HG03378 (cell line): ENCODE measurements around the gene CNIH2.

ENCODE experiments used
- ATAC-seq: cut with Tn5 transposase; IDR thresholded peaks from one replicate; pipeline ENCODE4 v1.9.1; 2021; ENCODE audit warnings: mild to moderate bottlenecking, moderate library complexity; ENCODE audit not compliant: unreplicated experiment

CNIH2 gene

DNA sequence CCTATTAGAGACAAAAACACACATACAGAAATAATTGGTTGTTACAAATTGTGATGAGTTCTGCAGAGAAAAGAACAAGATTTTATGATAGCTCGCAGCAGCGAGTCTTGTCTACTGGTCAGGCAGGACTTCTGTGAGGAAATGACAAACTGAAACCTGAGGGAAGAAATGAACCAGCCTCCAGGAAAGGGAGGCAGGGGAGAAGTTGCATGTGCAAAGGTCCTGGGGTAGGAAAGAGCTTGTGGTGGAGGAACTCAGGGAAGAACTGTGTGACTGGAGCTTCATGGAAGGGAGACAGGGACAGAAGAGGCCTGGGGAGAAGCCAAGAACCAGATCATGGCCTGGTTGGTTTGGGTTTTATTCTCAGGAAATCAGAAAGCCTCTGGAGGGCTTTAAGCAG is 18.8 kb upstream of the CNIH2 start:
- ATAC-seq, result no peak

DNA sequence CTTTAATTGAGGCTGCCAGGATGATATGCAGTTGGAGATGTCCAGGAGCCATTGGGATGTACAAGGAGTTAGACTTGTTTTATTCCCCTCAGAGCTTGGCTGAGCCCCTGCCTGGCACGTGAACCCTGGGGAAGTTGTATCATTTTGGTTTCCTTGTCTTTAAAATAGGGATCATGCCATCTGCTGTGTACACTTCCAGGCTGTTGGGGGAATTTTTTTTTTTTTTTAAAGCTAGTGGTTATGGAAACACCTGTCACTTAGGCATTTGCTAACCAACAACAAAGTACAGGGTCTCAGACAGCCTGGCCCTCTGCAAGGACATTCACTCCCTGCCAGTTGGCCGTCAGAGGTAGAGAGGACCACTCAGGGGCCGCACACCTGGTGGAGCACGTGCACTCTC is 18.0 kb upstream of the CNIH2 start:
- ATAC-seq, result no peak

DNA sequence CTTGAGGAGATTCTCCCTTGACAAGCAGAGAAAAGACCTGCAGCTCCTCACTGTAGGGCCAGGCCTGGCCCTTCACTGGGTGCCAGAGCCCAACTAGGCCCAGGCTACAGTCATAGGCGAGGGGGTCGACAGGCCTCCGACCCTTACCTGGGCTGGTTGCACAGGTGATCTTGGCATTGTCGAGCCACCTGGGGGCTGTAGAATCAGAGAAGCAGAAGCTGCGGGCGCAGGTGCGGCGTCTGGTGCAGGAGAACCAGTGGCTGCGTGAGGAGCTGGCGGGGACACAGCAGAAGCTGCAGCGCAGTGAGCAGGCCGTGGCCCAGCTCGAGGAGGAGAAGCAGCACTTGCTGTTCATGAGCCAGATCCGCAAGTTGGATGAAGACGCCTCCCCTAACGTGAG is 16.4 kb upstream of the CNIH2 start:
- ATAC-seq, result no peak

DNA sequence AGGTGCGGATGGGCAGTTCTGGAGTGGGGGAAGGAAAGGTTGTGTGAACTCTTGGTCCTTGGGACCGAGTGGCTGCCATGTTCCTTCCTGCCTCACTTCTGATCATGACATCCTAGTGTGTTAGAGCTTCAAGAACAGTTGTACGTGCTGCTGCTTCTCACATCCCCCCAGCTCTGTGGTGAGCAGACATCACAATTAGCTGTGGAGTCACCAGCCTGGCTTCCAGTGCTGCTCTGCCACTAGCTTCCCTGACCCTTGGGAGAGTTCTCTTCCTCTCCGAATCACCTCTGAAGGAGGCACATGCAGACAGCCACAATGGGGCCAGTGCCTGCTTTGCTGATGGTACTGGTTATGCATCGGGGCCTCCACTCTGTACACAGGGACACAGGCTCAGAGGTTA is 15.8 kb upstream of the CNIH2 start:
- no peak for ATAC-seq

DNA sequence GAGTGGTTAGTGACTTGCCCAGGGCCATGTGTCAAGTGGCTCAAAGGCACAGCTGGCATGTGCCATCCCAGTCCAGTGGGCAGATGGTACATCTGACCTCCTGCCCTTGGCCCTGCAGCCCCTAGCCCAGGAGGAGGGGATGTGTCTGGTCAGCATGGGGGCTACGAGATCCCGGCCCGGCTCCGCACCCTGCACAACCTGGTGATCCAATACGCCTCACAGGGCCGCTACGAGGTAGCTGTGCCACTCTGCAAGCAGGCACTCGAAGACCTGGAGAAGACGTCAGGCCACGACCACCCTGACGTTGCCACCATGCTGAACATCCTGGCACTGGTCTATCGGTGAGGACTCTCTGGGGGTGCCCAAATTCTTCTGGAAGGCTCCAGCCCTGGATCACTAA is 15.3 kb upstream of the CNIH2 start:
- ATAC-seq, result no peak

DNA sequence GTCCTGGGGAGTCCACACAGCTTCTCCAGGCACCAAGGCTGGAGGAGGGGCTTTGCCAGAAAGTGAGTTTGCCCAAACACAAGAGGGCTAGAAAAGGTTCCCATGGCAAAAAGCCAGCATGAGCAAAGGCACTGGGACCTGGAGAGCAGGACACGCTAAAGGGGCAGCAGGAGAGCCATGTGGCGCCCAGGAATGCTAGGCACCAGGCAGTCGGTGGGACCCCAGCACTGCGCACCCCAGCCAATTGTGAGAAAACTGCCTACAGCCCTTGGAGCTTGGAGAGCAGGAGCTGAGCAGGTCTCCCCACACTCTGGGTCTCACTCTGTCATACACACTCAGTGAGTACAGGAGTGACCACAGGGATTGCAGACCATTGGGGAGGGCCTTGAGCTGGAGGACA is 14.7 kb upstream of the CNIH2 start:
- ATAC-seq, result no peak

DNA sequence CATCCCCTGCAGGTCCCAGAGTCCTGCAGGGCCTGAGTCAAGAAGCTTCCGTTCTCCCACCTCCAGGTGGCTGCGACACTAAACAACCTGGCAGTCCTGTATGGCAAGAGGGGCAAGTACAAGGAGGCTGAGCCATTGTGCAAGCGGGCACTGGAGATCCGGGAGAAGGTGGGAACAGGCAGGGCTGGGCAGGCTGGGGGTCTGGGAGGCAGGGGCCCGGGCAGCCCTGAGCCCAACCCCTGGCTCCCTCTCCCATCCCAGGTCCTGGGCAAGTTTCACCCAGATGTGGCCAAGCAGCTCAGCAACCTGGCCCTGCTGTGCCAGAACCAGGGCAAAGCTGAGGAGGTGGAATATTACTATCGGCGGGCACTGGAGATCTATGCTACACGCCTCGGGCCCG is 14.2 kb upstream of the CNIH2 start:
- ATAC-seq, result no peak

DNA sequence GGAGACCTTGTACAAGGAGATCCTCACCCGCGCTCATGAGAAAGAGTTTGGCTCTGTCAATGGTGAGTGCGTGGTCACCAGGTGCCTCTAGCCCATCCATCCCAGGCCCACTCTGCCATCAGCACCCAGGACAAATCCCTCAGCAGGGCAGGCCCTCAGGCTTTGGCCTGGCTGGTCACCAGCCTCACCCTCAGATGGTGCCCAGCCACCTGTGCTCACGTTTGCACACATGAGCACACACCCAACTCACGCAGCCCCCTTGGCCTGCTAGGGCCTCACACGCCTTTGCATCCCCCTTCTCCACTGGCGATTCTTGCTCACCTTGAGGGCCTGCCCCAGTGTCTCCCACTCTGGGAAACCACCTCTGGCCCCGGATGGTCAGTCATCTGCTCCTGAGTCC is 13.6 kb upstream of the CNIH2 start:
- ATAC-seq, result no peak

DNA sequence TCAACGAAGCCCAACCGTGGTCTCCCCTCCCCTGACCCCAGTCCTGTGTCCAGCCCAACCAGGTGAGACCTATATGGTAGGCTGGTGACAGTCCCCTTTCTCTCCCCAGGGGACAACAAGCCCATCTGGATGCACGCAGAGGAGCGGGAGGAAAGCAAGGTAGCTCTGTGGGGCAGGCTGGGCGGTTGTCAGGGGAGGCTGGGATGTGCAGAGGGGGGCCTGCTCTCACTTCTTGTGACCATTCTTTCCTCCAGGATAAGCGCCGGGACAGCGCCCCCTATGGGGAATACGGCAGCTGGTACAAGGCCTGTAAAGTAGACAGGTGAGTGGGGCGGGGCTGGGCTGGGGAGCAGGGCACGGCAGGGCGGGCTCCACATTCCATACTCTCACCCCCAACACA is 13.1 kb upstream of the CNIH2 start:
- no peak for ATAC-seq

DNA sequence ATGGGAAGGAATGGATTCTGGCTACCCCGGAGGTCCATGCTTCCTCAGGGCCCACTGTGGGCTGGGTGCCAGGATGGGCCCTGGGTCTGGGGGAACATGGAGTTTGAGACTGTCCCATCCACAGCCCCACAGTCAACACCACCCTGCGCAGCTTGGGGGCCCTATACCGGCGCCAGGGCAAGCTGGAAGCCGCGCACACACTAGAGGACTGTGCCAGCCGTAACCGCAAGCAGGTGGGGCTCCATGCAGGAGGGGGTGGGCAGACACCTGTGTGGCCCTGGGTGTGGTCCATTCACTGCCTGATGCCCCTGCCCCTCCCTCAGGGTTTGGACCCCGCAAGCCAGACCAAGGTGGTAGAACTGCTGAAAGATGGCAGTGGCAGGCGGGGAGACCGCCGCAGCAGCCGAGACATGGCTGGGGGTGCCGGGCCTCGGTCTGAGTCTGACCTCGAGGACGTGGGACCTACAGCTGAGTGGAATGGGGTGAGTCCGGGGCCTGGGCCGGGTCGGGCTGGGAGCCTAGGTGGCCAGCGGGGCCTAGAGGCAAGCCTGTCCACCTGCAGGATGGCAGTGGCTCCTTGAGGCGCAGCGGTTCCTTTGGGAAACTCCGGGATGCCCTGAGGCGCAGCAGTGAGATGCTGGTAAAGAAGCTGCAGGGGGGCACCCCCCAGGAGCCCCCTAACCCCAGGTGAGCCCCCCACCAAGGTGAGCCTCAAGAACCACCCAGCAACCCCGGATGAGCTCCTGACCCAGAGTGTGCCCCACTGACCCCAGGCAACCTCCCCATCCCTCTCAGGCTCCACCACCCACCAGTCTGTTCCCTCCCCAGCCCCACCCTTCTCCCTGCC is 12.2 kb upstream of the CNIH2 start:
- no peak for ATAC-seq

DNA sequence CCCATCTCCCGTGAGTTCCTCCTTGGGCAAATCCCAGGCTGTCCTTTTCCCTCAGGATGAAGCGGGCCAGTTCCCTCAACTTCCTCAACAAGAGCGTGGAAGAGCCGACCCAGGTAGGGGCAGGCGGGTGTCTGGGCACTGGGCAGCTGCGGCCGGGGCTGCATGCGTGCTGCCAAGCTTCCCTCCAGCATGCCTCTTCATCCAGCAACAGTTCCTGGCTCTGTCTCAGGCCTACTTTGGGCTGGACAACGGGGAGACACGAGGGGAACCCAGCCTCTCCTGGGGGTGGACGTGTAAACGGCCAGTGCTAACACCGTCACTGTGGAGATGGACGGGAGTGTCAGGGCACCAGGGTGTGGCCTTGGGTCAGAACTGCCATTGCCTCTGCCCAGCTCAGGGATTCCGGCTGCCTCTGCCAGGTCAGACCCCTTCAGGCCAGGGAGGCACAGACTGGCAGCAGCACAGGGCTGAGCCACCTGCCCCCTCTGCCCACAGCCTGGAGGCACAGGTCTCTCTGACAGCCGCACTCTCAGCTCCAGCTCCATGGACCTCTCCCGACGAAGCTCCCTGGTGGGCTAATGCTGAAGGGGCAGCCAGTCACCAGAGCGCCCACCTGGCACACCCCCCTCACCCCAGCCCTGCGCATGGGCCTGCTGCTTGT is 11.5 kb upstream of the CNIH2 start:
- no peak for ATAC-seq

DNA sequence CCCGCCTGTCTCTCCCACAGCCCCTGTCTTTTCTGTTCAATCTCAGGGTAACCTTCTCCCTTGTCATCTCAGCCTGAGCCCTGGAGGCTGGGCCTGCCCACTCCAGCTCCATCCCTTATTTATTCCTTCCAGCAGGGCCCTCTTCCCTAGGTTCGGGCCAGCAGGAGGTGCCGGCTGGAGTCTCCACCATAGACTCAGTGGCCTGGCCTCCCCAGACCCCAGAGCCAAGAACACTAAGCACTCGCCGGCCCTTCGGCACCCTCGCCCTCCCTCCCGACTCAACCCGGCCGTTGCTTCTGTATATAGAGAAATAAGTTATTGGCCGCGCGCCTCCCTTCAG is 11.0 kb upstream of the CNIH2 start:
- ATAC-seq, result no peak

DNA sequence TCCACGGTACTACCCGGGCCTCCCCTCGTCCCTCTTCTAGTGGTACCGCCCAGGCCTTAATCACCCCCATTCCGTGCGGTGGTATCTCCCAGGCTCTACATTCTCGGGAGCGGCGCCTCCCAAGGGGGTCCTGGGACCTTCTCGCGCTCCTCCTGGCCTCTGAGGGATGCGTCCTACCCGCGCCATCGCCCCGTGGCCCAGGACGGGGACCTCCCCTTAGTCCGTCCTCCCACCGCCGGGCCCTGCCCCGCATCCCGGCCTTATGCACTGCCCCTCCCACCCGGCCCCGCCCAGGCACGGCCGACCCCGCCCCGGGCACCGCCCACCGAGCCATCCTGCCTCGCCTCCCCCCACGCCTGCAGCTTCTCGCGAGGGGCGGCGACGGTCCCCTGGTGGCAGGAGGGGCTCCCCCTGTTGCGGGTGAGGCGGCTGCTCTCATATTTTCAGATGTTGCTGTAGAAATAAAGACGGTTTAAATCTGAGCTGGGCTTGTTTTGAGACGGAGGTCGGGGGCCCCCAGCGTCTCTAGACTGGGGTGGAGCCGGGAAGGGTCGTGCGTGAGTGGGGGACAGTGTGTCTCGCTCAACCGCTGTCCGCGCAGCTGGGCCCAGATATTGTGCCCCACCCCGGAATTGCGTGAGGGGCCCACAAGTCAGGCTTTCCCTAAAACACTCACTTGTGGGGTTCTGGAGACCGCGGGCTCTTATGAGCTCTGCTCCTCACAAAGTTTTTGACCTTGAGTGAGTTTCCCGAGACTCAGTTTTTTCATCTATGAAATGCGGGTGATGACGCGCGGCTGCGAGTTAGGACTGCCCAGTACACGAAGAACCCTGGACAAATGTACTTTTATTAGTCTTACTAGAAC is 10.4 kb upstream of the CNIH2 start:
- peak; percentile 12 for ATAC-seq

DNA sequence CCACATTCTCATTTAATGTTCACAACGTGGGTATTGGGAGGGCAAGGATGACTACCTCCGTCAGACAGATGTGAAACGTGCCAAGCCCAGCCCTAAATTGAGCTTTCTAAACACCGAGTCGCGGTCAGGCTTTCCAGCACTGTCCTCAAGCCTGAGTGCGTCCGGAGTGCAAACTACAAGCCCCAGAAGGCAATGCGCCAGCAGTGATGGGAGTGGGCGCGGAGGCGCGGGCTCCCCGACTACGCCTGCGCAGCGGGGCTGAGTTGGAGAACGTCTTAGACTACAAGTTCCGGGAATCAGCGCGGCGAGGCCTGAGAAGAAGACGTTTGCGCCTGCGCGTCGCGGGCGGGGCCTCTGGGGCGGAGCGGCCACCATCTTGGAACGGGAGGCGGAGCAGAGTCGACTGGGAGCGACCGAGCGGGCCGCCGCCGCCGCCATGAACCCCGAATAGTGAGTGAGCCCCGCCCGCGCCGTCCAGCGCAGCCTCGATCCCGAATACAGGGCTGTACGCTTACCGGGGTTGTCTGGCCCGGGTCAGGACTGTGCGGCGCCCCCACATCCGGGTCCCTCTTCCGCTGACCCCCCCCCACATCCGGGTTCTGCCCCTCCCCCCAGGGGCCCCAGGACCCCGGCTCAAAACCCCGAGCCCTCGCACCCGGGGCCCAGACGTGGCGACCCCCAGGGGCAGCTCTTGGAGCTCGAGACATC is 9.6 kb upstream of the CNIH2 start, which contains the start of gene RAB1B:
Gene RAB1B (plus strand): TSS at position 396 of the 708 bp plus-strand sequence. CDS start 41 bp downstream, at position 437.
- ATAC-seq, result peak; percentile 81

DNA sequence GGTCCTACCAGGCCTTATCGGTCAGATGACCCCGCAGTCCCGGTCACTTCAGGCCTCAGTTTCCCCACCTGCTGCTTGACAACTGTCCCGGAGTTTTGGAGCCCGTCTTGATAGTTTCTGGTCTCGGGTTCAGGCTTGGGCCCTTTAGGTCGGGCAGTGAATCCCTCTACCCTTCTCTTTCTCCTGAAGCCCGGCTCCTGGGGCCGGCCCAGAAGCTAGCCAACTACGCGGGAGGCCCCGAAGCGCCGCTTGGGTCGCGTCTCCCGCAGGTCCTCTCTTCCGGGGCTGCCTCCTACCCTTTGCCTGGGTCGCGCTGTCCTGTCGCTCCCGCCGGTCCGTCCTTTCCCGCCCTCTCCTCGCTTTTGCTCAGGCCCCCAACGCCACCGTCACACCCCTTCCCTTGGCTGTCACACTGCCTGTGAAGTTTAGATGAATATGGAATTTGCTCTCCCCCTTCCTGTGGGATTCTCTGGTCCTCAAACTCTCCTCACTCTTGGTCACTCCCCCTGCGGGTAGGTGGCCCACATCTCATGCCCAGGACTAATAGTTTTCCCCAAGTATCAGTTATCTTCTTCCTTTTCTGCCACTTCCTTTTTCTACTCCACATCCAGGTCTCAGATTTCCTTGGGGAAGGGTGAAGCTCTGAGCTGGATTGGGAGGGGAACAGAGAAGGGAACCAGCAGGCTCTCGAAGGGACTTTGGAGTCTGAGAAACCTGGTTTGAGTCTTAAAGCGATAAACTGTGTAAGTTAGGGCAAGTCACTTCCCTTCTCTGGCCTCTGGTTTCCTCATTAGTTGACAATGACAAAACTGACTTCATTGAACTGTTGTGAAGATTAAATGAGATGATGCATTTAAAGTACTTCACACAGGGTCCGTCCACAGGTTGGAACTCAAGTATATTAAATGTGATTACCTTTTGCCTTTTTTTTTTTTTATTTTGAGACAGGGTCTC is 8.7 kb upstream of the CNIH2 start:
- no peak for ATAC-seq

DNA sequence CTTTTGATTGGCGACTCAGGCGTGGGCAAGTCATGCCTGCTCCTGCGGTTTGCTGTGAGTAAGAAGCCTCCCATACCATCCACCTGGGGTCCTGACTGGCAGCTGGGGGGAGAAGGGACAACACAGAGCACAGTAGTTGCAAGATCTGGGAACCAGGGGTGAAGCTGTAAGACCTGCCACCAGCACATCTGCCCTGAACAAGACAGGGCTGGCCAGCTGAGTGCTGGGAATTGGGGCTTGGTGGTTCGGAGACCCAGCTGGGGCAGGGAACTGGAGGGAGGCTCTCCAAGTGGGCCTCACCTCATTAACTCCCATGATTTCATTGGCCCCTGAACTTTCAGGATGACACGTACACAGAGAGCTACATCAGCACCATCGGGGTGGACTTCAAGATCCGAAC is 6.2 kb upstream of the CNIH2 start:
- no peak for ATAC-seq

DNA sequence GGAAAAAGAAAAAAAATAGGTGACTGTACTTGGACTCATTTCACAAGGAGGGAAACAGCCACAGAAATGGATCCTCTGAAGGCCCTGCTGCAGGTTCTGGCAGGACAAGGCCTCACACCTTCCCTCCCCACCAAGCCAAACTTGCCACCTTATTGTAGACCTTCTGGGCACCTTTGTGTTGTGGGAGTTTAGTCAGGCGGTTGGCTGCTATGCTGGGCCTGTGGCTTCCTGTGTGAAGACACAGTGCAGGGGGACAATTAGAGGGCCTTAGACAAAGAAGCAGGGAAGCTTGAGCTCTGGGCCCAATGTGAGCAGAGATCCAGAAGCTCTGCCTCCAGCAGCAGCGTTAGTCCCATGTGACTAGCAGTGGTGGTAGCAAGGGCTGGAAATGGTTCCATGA is 5.4 kb upstream of the CNIH2 start:
- no peak for ATAC-seq

DNA sequence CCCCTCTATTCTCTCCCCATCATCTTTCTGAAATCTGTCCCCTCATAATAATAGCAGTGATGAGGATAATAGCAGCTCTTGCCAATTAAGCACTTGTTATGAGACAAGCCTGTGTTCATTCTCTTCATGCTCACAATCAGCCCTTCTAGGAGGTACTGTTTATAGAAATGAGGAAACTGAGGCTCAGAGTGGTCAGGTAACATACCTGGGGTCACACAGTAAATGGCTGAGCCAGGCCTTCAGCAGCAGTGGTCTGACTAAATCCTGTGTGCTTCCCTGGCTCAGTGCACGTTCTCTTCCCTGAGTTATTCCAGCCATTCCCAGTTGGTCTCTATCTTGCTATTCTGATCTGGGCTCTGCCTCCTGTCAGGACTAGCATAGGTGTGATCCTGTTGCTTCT is 3.8 kb upstream of the CNIH2 start:
- no peak for ATAC-seq

DNA sequence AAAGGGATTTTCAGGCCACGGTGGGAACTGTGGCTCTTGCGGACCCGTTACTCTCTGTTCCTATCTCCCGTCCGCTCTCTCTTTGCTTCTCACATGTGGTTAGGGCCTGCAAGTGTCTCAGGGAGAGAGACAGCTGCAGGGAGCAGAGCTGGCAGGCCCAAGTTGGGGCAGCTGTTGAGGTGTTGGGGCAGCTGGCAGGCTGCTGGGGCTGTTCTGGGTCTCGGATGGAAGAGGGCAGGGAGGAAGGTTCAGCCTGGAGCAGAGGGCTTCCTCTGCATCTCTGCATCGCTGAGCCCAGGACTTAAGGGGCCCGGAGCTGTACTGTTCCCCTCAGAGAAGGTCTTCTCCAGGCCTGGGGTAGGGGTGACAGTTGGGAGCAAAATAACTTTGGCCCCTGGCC is 2.6 kb upstream of the CNIH2 start:
- no peak for ATAC-seq
